H1 (cell line): ENCODE data around the gene PCSK9. TPM values are rescaled to one million over a fixed set of nuclear protein-coding genes. Genes with fewer than 3 reads are reported as not detected.

Source experiments
- CTCF ChIA-PET: fragments of 300-600 bp; sonication (Branson Sonifier 250); formaldehyde crosslinking; loops from one replicate; lab custom pipeline; 2021; ENCODE audit not compliant: partially characterized antibody; lab: Charles Lee
- POLR2A ChIA-PET: fragments of 300-600 bp; sonication (Branson Sonifier 250); formaldehyde crosslinking; loops from one replicate; lab custom pipeline; 2021; ENCODE audit warnings: inconsistent platforms; ENCODE audit not compliant: partially characterized antibody; lab: Charles Lee
- DNase-seq, 2 experiments: peaks; one replicate each; pipeline versions ENCODE4 v3.0.0 to v3.0.0-alpha.2; 2010 to 2022; ENCODE audit warnings: low spot score in 2 of 2, low read depth in 1 of 2, mixed read lengths in 1 of 2
- FAIRE-seq: peaks from 2 replicates; lab custom pipeline; 2011; peaks lifted over from hg19 to GRCh38; lab: Jason Lieb, UNC
- H2AFZ ChIP-seq: 2 replicates; pipeline ENCODE4 v1.8.1; 2012; ENCODE audit warnings: low read length, inconsistent platforms
- H2AK5ac ChIP-seq: 2 replicates; pipeline ENCODE4 v1.6.1; 2013; ENCODE audit warnings: low read depth, low read length
- H2BK120ac ChIP-seq: replicated peaks from 2 replicates; pipeline ENCODE3; 2013; ENCODE audit warnings: low read depth, low read length, inconsistent platforms
- H2BK12ac ChIP-seq: 2 replicates; pipeline ENCODE4 v1.6.1; 2013; ENCODE audit warnings: low read depth, low read length
- H2BK15ac ChIP-seq: 2 replicates; pipeline ENCODE4 v1.6.1; 2013; ENCODE audit warnings: low read length
- H2BK20ac ChIP-seq: 2 replicates; pipeline ENCODE4 v1.6.1; 2013; ENCODE audit warnings: low read length
- H2BK5ac ChIP-seq: 2 replicates; pipeline ENCODE4 v1.6.1; 2013; ENCODE audit warnings: low read depth, low read length
- H3K14ac ChIP-seq: 2 replicates; pipeline ENCODE4 v1.6.1; 2013; ENCODE audit warnings: inconsistent platforms; ENCODE audit not compliant: insufficient read length
- H3K18ac ChIP-seq: 2 replicates; pipeline ENCODE4 v1.6.1; 2013; ENCODE audit warnings: low read length; ENCODE audit errors: extremely low read depth
- H3K23ac ChIP-seq: 2 replicates; pipeline ENCODE4 v1.6.1; 2013; ENCODE audit warnings: inconsistent platforms; ENCODE audit not compliant: insufficient read length
- H3K23me2 ChIP-seq: 2 replicates; pipeline ENCODE4 v1.6.1; 2013; ENCODE audit warnings: low read depth, low read length
- H3K27ac ChIP-seq: 2 replicates; pipeline ENCODE4 v1.6.1; 2011; ENCODE audit warnings: low read depth, low read length, inconsistent platforms
- H3K27me3 ChIP-seq, 4 experiments: replicated peaks in 1 of 4; 1 replicate in 1 of 4; 2 replicates in 3 of 4; pipeline versions ENCODE4 v1.6.1 to v1.8.1; 2011 to 2013; ENCODE audit warnings: low read length in 3 of 4, mild to moderate bottlenecking in 3 of 4, inconsistent platforms in 2 of 4, mixed read lengths in 2 of 4, moderate library complexity in 1 of 4; ENCODE audit not compliant: control insufficient read depth in 3 of 4, insufficient read depth in 3 of 4; ENCODE audit errors: extremely low read depth in 1 of 4
- H3K36me3 ChIP-seq, 4 experiments: 2 replicates each; pipeline versions ENCODE4 v1.6.1 to v1.8.1; 2011 to 2013; ENCODE audit warnings: mild to moderate bottlenecking in 4 of 4, low read length in 3 of 4, moderate library complexity in 2 of 4, control low read depth in 1 of 4, inconsistent platforms in 1 of 4; ENCODE audit not compliant: insufficient read depth in 4 of 4, control insufficient read depth in 2 of 4
- H3K4ac ChIP-seq: replicated peaks from 2 replicates; pipeline ENCODE3; 2013; ENCODE audit warnings: low read length, low read depth, mixed read lengths, inconsistent platforms; ENCODE audit not compliant: insufficient read length
- H3K4me1 ChIP-seq, 4 experiments: replicated peaks in 1 of 4; 1 replicate in 1 of 4; 2 replicates in 3 of 4; pipeline versions ENCODE4 v1.6.1 to v1.8.1; 2011 to 2013; ENCODE audit warnings: low read length in 3 of 4, inconsistent platforms in 2 of 4, mixed read lengths in 1 of 4; ENCODE audit not compliant: insufficient read depth in 4 of 4, control insufficient read depth in 3 of 4
- H3K4me2 ChIP-seq, 2 experiments: 2 replicates each; pipeline versions ENCODE4 v1.6.1 to v1.8.1; 2011 to 2013; ENCODE audit warnings: low read depth in 2 of 2, low read length in 2 of 2, control low read depth in 1 of 2, inconsistent platforms in 1 of 2, mild to moderate bottlenecking in 1 of 2; ENCODE audit not compliant: insufficient read depth in 1 of 2
- H3K4me3 ChIP-seq, 4 experiments: fragments of 200-600, 300-600 bp in 1 of 4; sonication (generic), shearing (Covaris generic), sonication (Bioruptor Twin) in 1 of 4; 2 replicates each; pipeline versions ENCODE4 v1.5.1 to v1.8.1; 2011 to 2016; ENCODE audit warnings: low read length in 4 of 4, low read depth in 3 of 4, control low read depth in 2 of 4, inconsistent platforms in 2 of 4, mild to moderate bottlenecking in 2 of 4, mixed read lengths in 1 of 4, moderate library complexity in 1 of 4; ENCODE audit not compliant: insufficient read depth in 2 of 4; ENCODE audit errors: extremely low read depth in 1 of 4
- H3K56ac ChIP-seq: replicated peaks from 2 replicates; pipeline ENCODE3; 2013; ENCODE audit warnings: low read depth, mild to moderate bottlenecking, mixed read lengths, low read length, inconsistent platforms; ENCODE audit not compliant: insufficient read length
- H3K79me1 ChIP-seq: 2 replicates; pipeline ENCODE4 v1.6.1; 2013; ENCODE audit warnings: low read depth, low read length, control low read depth
- H3K79me2 ChIP-seq, 2 experiments: 2 replicates each; pipeline versions ENCODE4 v1.6.1 to v1.8.1; 2012 to 2013; ENCODE audit warnings: low read length in 2 of 2, mild to moderate bottlenecking in 2 of 2, inconsistent platforms in 1 of 2; ENCODE audit not compliant: insufficient read depth in 2 of 2, control insufficient read depth in 1 of 2
- H3K9ac ChIP-seq, 4 experiments: replicated peaks in 1 of 4; 1 replicate in 1 of 4; 2 replicates in 3 of 4; pipeline versions ENCODE4 v1.6.1 to v1.8.1; 2011 to 2013; ENCODE audit warnings: low read depth in 3 of 4, low read length in 3 of 4, control low read depth in 2 of 4, mild to moderate bottlenecking in 2 of 4, moderate library complexity in 2 of 4, inconsistent platforms in 1 of 4; ENCODE audit errors: extremely low read depth in 1 of 4
- H3K9me3 ChIP-seq, 2 experiments: 2 replicates each; pipeline versions ENCODE4 v1.6.1 to v1.8.1; 2012 to 2013; ENCODE audit warnings: mild to moderate bottlenecking in 2 of 2, moderate library complexity in 2 of 2, control low read depth in 1 of 2, inconsistent platforms in 1 of 2, low read depth in 1 of 2, low read length in 1 of 2, mixed read lengths in 1 of 2; ENCODE audit not compliant: insufficient read depth in 2 of 2
- H4K20me1 ChIP-seq, 2 experiments: replicated peaks in 1 of 2; 2 replicates each; pipeline versions ENCODE3 to v1.8.1; 2011 to 2013; ENCODE audit warnings: inconsistent platforms in 2 of 2, low read length in 2 of 2, mild to moderate bottlenecking in 1 of 2; ENCODE audit not compliant: insufficient read depth in 2 of 2, control insufficient read depth in 1 of 2
- H4K5ac ChIP-seq: 2 replicates; pipeline ENCODE4 v1.6.1; 2013; ENCODE audit warnings: low read length, low read depth, mixed read lengths, inconsistent platforms; ENCODE audit not compliant: insufficient read length
- H4K8ac ChIP-seq: 2 replicates; pipeline ENCODE4 v1.8.0; 2013; ENCODE audit warnings: mild to moderate bottlenecking, moderate library complexity, low read length, inconsistent platforms; ENCODE audit not compliant: insufficient read depth; ENCODE audit errors: extremely low read depth
- H4K91ac ChIP-seq: replicated peaks from 2 replicates; pipeline ENCODE3; 2013; ENCODE audit warnings: low read length, mixed read lengths, inconsistent platforms; ENCODE audit not compliant: insufficient read length
- BRCA1 ChIP-seq: IDR thresholded peaks from 2 replicates; pipeline ENCODE4 v1.6.1; 2012; ENCODE audit warnings: low read depth, low read length, improper control_type of control experiment
- CBX8 ChIP-seq: fragments of 300-800, 300-1000 bp; sonication (generic); IDR thresholded peaks from 2 replicates; pipeline ENCODE4 v1.7.1; 2016; ENCODE audit warnings: low read depth, low read length, borderline replicate concordance
- CREB1 ChIP-seq: IDR thresholded peaks from 2 replicates; pipeline ENCODE4 v1.6.1; 2012; ENCODE audit warnings: inconsistent platforms
- MAFK ChIP-seq: IDR thresholded peaks from 2 replicates; pipeline ENCODE4 v1.6.1; 2012; ENCODE audit warnings: low read depth, mild to moderate bottlenecking, improper control_type of control experiment, low read length
- PHF8 ChIP-seq: fragments of 200-600 bp; sonication (generic); conservative IDR thresholded peaks from 2 replicates; pipeline ENCODE4 v1.7.1; 2012; ENCODE audit warnings: low read depth, mild to moderate bottlenecking, inconsistent platforms, low read length, moderate library complexity
- SIN3A ChIP-seq, 2 experiments: IDR thresholded peaks in 1 of 2; conservative IDR thresholded peaks in 1 of 2; 2 replicates each; pipeline ENCODE4 v1.6.1; 2011 to 2012; ENCODE audit warnings: low read length in 2 of 2, improper control_type of control experiment in 1 of 2, low read depth in 1 of 2, mild to moderate bottlenecking in 1 of 2
- SUZ12 ChIP-seq: fragments of 200-600 bp; sonication (generic); IDR thresholded peaks from 2 replicates; pipeline ENCODE4 v1.6.1; 2012; ENCODE audit warnings: mild to moderate bottlenecking, inconsistent platforms, low read length, moderate library complexity, mixed read lengths
- TEAD4 ChIP-seq: IDR thresholded peaks from 2 replicates; pipeline ENCODE4 v1.6.1; 2012; ENCODE audit warnings: low read depth, low read length, inconsistent platforms, mixed read lengths
- WGBS, 2 experiments: shearing (Covaris generic) in 1 of 2; methylation state at CpG; one replicate each; pipeline versions ENCODE4 v1.1.6 to v1.1.7; 2013 to 2015; ENCODE audit warnings: low lambda C conversion rate in 2 of 2, mixed read lengths in 2 of 2, inconsistent platforms in 1 of 2, low coverage in 1 of 2, missing lambda C conversion rate in 1 of 2; ENCODE audit not compliant: insufficient replicate concordance in 2 of 2, insufficient coverage in 1 of 2, insufficient read length in 1 of 2; ENCODE audit errors: extremely low coverage in 1 of 2, missing lambda C conversion rate in 1 of 2; 5-methylcytosine and 5-hydroxymethylcytosine counted together
- long read RNA-seq, 2 experiments: library from RNA in 1 of 2; library from capped mRNA in 1 of 2; stranded (forward); transcript quantifications; one replicate each; pipeline ENCODE4 v2.0.0, GENCODE V29; 2021; ENCODE audit warnings: inconsistent platforms in 1 of 2
- polyA minus RNA-seq, 3 experiments: library from RNA; depleted of rRNA, polyadenylated mRNA; stranded (reverse); fragments of >200 nt; gene quantifications; 1 replicate in 2 of 3; 2 replicates in 1 of 3; pipeline ENCODE4 v1.2.3, GENCODE V29; 2011
- polyA plus RNA-seq, 7 experiments: library from polyadenylated mRNA; depleted of rRNA in 3 of 7; stranded (reverse) in 5 of 7; unstranded in 2 of 7; fragments of >200 nt in 5 of 7; fragments of 200-250 nt in 2 of 7; gene quantifications; 1 replicate in 5 of 7; 2 replicates in 1 of 7; 4 replicates in 1 of 7; pipeline versions ENCODE4 v1.2.1 to v1.2.3, GENCODE V29; 2011 to 2013; ENCODE audit warnings: missing spikeins in 2 of 7, mixed read lengths in 2 of 7
- total RNA-seq: library from RNA; stranded (reverse); fragmentation: NEBNext Ultra II Directional; extraction: Animal tissue kit (Norgen Biotek cat#: 25700); gene quantifications from 2 replicates; pipeline ENCODE4 v1.2.1, GENCODE V29; 2021

The PCSK9 gene
- total RNA-seq (32.3 and 33.8 TPM in 2 replicates), polyA plus RNA-seq (2011; rRNA removed) (22.3 and 39.4 TPM in 2 replicates), polyA minus RNA-seq (2011; rRNA and poly(A)+ RNA removed) (14.4 and 15.8 TPM in 2 replicates)
- polyA plus RNA-seq (2011; cell fraction: cytosol; rRNA removed) = 30.1 TPM
- 56.2 TPM for polyA plus RNA-seq (2011; cell fraction: nucleus; rRNA removed)
- 20.6 to 29.9 TPM (median 28.3 TPM) in 4 replicates for polyA plus RNA-seq (2012, experiment 1 of 2)
- polyA plus RNA-seq (2012, experiment 2 of 2) = 24.1 TPM
- 65.1 TPM for polyA plus RNA-seq (2013, experiment 1 of 2)
- 59.8 TPM for polyA plus RNA-seq (2013, experiment 2 of 2)
- polyA minus RNA-seq (2011; cell fraction: cytosol; rRNA and poly(A)+ RNA removed) = 22.8 TPM
- polyA minus RNA-seq (2011; cell fraction: nucleus; rRNA and poly(A)+ RNA removed) = 18.1 TPM
- long read RNA-seq, experiment 1, transcript PCSK9-201 (12 exons, 3,637 nt) = major isoform, 10 of 63 reads
- long read RNA-seq, experiment 1, partial matches to known transcripts = 52 of 63 reads
- long read RNA-seq, experiment 1, other reads (novel, unspliced or antisense) = 1 of 63 reads
- long read RNA-seq, experiment 2, partial matches to known transcripts = 0 of 24 reads
- long read RNA-seq, experiment 2, other reads (novel, unspliced or antisense) = 24 of 24 reads

- Histone ChIP-seq H2BK20ac (peak within 1 kb of the TSS; percentile 16; the same call in 1 of the 2 replicates), H2AFZ (peak within 1 kb of the TSS; percentile 77; the same call in 1 of the 2 replicates), H3K4me2 (peak within 1 kb of the TSS; percentile 89 to 99), H4K20me1 (peaks cover 0 to 12% of the 10 kb centered on the region in 2 experiments), H3K27ac (no peak within 1 kb of the TSS), H3K4me1 (peaks cover 0 to 13% (median 9%) of the 10 kb centered on the region in 4 experiments; a peak in 6 of 7 replicates), H2BK120ac (no peak within 1 kb of the TSS), H2BK12ac (peak within 1 kb of the TSS; percentile 95; the same call in 1 of the 2 replicates), H3K27me3 (peaks cover 9 to 39% (median 37%) of the 10 kb centered on the region in 4 experiments), H3K14ac (no peak within 1 kb of the TSS), H3K79me2 (peaks cover 6 to 16% of the 10 kb centered on the region in 2 experiments; a peak in 2 of 4 replicates), H3K79me1 (no peaks in the 10 kb centered on the region; the same call in none of the 2 replicates), H3K4ac (no peak within 1 kb of the TSS), H3K23ac (no peak within 1 kb of the TSS), H2AK5ac (no peak within 1 kb of the TSS), H3K18ac (peak within 1 kb of the TSS; percentile 96; the same call in 1 of the 2 replicates), H3K56ac (peak within 1 kb of the TSS; percentile 22), H4K5ac (no peak within 1 kb of the TSS), H3K4me3 (peak within 1 kb of the TSS; percentile 48 to 65 (median 56)), H3K9ac (peak within 1 kb of the TSS in 2 of 4 experiments; percentile 16 to 36; a peak in 3 of 7 replicates), H2BK15ac (peak within 1 kb of the TSS; percentile 76; the same call in 1 of the 2 replicates), H4K8ac (peak within 1 kb of the TSS; percentile 62), H3K23me2 (peaks cover 13% of the 10 kb centered on the region; the same call in 1 of the 2 replicates), H3K36me3 (peaks cover 0 to 5% (median 0%) of the 10 kb centered on the region in 4 experiments; a peak in 1 of 8 replicates), H2BK5ac (peak within 1 kb of the TSS; percentile 37; the same call in 1 of the 2 replicates), H3K9me3 (no peaks in the 10 kb centered on the region), H4K91ac (peak within 1 kb of the TSS; percentile 66)
- DNase-seq = peak in 1 of 2 experiments; percentile 84
- no peak for FAIRE-seq
- 2% methylated on average over 46 of the region's 67 CpGs; no CpG with 5 or more reads in 1 of the 2 experiments for WGBS, 2 experiments
- CTCF ChIA-PET = interaction anchor here (0.9 to 1.9 kb wide), 4 partner anchors 10 to 230 kb away, joined by 3 to 9 read pairs (median 3); no protein-coding TSS in a partner anchor
- POLR2A ChIA-PET = interaction anchor here (1.1 kb wide), 1 partner anchor 22 kb away, joined by 4 read pairs; no protein-coding TSS in a partner anchor
- peak; percentile 46 for TF ChIP-seq CREB1
- TF ChIP-seq SUZ12 = peak; percentile 86
- no peak for TF ChIP-seq TEAD4
- no peak for TF ChIP-seq MAFK
- no peak for TF ChIP-seq SIN3A (conservative IDR thresholded peaks at IDR 0.05 in 1 of 2, IDR thresholded peaks at IDR 0.05 in 1 of 2; ENCODE audit: low read depth in 1 of 2, low read length in 2 of 2)
- no peak for TF ChIP-seq BRCA1
- no peak for TF ChIP-seq PHF8
- no peak for TF ChIP-seq CBX8
Observed at GRCh38 chr1:55039342-55040082, at the start of gene PCSK9. PCSK9 (plus strand) TSS chr1:55039548; CDS start chr1:55039838, 290 bp downstream.
